Heart left ventricle (tissue), 16 donors: ENCODE data around the gene ATP8A1. TPM values are rescaled to one million over a fixed set of nuclear protein-coding genes. Genes with fewer than 3 reads are reported as not detected.

Source experiments
- ATAC-seq, 4 donors: fragments of 200-7000 bp; cut with Tn5 transposase; one replicate each; pipeline ENCODE4 v1.9.1; 2020 to 2022; ENCODE audit warnings: moderate library complexity in 4 of 4, mild to moderate bottlenecking in 3 of 4, moderate number of reproducible peaks in 1 of 4
- DNase-seq, 5 donors: peaks; one replicate each; pipeline ENCODE4 v3.0.0-alpha.2; 2020
- H3K27ac ChIP-seq, 12 donors: fragments of 200-600 bp; sonication (generic) in 4 of 12; one replicate each; pipeline versions ENCODE4 v1.5.0 to v1.8.0; 2016 to 2022; ENCODE audit warnings: mild to moderate bottlenecking in 2 of 12
- H3K27me3 ChIP-seq, 9 donors: fragments of 200-600 bp; sonication (generic) in 2 of 9; one replicate each; pipeline versions ENCODE4 v1.5.1 to v1.8.0; 2016 to 2022; ENCODE audit warnings: mild to moderate bottlenecking in 3 of 9
- H3K36me3 ChIP-seq, 9 donors: fragments of 200-600 bp; sonication (generic) in 2 of 9; one replicate each; pipeline versions ENCODE4 v1.5.0 to v1.8.0; 2018 to 2022; ENCODE audit warnings: mild to moderate bottlenecking in 2 of 9
- H3K4me1 ChIP-seq, 12 donors: fragments of 200-600 bp; sonication (generic) in 4 of 12; one replicate each; pipeline versions ENCODE4 v1.5.0 to v1.8.0; 2016 to 2022; ENCODE audit warnings: mild to moderate bottlenecking in 3 of 12
- H3K4me3 ChIP-seq, 12 donors: fragments of 200-600 bp; sonication (generic) in 4 of 12; one replicate each; pipeline versions ENCODE4 v1.5.0 to v1.8.0; 2017 to 2022; ENCODE audit warnings: mild to moderate bottlenecking in 9 of 12, moderate library complexity in 4 of 12
- H3K9me3 ChIP-seq, 12 donors: fragments of 200-600 bp; sonication (generic) in 4 of 12; one replicate each; pipeline versions ENCODE4 v1.5.0 to v1.8.0; 2016 to 2022; ENCODE audit warnings: mild to moderate bottlenecking in 1 of 12
- POLR2A ChIP-seq, 2 donors: fragments of 450-650 bp; IDR thresholded peaks; one replicate each; pipeline ENCODE4 v1.6.1; 2017; ENCODE audit warnings: antibody characterized with exemption in 2 of 2, mild to moderate bottlenecking in 2 of 2, moderate library complexity in 2 of 2
- WGBS, 4 donors: extraction: QIAGEN DNeasy Blood & Tissue Kit in 2 of 4; methylation state at CpG; one replicate each; pipeline versions ENCODE4 v1.1.5 to v1.1.7; 2013 to 2018; 5-methylcytosine and 5-hydroxymethylcytosine counted together
- intact Hi-C, 10 donors: fragments of 100-400 bp; cut with DNase I; formaldehyde crosslinking; loops; one replicate each; pipeline versions ENCODE4 v1.11.1 to v1.14.2; 2022
- polyA plus RNA-seq, 2 donors: library from polyadenylated mRNA; stranded (reverse); fragments of 200-250 nt; gene quantifications; one replicate each; pipeline ENCODE4 v1.2.3, GENCODE V29; 2013
- total RNA-seq, 9 donors: library from RNA; depleted of rRNA in 2 of 9; stranded (reverse); fragments of >200 nt in 2 of 9; fragmentation: NEBNext Ultra II Directional in 3 of 9; extraction: Animal tissue kit (Norgen Biotek cat#: 25700) in 3 of 9; gene quantifications; one replicate each; pipeline versions ENCODE4 v1.1.0 to v1.2.4, GENCODE V29; 2016 to 2023
- TF ChIP-seq, protein P1 (sequence below), 12 donors: fragments of 200-600 bp; sonication (generic) in 4 of 12; IDR thresholded peaks; one replicate each; pipeline versions ENCODE4 v1.5.0 to v1.8.0; 2018 to 2022; ENCODE audit warnings: antibody characterized with exemption in 12 of 12, mild to moderate bottlenecking in 5 of 12
- donor health status: ischemic (EF 13 %, LVEDD 7.1; RV severe dilation, severe dysfunction).
- donor health status: healthy with polysubstance abuse.
- donor health status: DM: no; HTN: yes; CAD: no.
- donor health status: DM: no; HTN: no; CAD: no.
- donor health status: ischemic (EF 25% LVEDD 6.9; RV normal size, moderate dysfunction).
- donor health status: ischemic (EF 25% LVEDD 5.7; RV mildly dilated, moderate dysfunction).
- donor health status: healthy.
- donor health status: DM: yes; HTN: yes; CAD: no.
- donor health status: ischemic (EF 35%, LVEDD 5.7; RV mildly dilated, moderate dysfunction).
- donor health status: nonischemic (EF 11% LVEDD 7.7; RV severe dilation, severe dysfunction).
- donor health status: DM: yes; HTN: yes; CAD: no.
- donor health status: PGD.
- donor health status: ischemic (EF 29% LVEDD 5.4; RV normal size, mild dysfunction).
- donor health status: nonischemic (EF 23%, LVEDD 6.1; RV moderate dilation, normal function).

The ATP8A1 gene
- total and polyA plus RNA-seq, 11 donors = 4.6 to 29.7 (median 16.2) TPM

DNA sequence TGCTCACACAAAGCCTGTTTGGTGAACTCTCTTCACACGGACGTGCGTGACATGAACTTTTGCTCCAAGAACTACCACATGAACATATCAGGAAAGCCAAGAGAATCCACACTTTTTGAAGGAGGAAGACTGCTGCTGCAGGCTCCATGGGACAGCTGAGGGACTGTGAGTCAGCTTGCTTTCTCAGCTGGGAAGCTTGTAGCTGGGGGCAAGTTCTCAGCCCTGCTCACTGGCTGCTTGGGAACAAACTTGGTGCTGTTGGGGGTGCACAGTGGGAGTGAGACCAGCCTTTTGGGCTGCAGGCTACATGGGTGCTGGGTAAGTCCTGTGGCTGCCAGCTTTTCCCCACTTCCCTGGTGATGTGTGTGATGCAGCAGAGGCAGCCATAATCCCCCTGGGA lies 123.9 kb downstream of the ATP8A1 start:
- TF ChIP-seq, protein P1, sequence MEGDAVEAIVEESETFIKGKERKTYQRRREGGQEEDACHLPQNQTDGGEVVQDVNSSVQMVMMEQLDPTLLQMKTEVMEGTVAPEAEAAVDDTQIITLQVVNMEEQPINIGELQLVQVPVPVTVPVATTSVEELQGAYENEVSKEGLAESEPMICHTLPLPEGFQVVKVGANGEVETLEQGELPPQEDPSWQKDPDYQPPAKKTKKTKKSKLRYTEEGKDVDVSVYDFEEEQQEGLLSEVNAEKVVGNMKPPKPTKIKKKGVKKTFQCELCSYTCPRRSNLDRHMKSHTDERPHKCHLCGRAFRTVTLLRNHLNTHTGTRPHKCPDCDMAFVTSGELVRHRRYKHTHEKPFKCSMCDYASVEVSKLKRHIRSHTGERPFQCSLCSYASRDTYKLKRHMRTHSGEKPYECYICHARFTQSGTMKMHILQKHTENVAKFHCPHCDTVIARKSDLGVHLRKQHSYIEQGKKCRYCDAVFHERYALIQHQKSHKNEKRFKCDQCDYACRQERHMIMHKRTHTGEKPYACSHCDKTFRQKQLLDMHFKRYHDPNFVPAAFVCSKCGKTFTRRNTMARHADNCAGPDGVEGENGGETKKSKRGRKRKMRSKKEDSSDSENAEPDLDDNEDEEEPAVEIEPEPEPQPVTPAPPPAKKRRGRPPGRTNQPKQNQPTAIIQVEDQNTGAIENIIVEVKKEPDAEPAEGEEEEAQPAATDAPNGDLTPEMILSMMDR (IDR thresholded peaks at IDR 0.05) = no peak
- TF ChIP-seq POLR2A (IDR thresholded peaks at IDR 0.05) = no peak
- no peak for DNase-seq
- no peaks in the 10 kb centered on the region for H3K27me3 ChIP-seq
- no peaks in the 10 kb centered on the region for H3K4me1 ChIP-seq
- 91 to 100% (median 94%) methylated on average over 3 of the region's 3 CpGs for WGBS, 4 donors
- ATAC-seq = no peak
- no peak overlapping the region for H3K4me3 ChIP-seq
- H3K27ac ChIP-seq = no peak overlapping the region
- H3K9me3 ChIP-seq = no peaks in the 10 kb centered on the region
- intact Hi-C loops = no loop called here
- H3K36me3 ChIP-seq = peaks cover 0 to 17% (median 5%) of the 10 kb centered on the region in 9 donors

DNA sequence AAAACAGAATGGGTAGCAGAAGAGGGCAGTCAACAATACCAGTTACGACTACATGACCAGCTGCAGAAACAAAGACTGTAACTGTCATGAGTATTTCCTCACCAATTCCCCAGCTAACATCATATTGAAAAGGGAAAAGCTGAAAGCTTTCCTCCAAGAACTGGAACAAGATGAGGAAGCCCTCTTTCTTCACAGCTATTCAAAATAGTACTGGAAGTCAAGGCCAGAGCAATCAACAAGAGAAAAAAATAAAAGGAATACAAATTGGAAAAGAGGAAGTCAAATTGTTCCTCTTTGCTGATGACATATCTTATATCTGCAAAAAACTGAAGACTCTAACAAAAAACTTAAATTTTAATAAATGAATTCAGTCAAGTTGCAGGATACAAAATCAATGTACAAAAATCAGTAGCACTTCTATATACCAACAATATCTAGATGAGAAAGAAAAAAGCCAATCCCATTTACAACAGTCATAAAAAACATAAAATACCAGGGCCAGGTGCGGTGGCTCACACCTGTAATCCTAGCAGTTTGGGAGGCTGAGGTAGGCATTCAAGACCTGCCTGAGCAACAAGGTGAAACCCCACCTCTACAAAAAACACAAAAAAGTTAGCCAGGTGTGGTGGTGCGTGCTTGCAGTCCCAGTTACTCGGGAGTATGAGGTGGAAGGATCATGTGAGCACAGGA lies 125.4 kb downstream of the ATP8A1 start:
- Histone ChIP-seq H3K9me3 (no peaks in the 10 kb centered on the region), H3K27ac (no peak overlapping the region), H3K27me3 (no peaks in the 10 kb centered on the region), H3K4me1 (no peaks in the 10 kb centered on the region), H3K36me3 (peaks cover 0 to 17% (median 5%) of the 10 kb centered on the region in 9 donors), H3K4me3 (no peak overlapping the region)
- intact Hi-C loops = no loop called here
- WGBS, 4 donors = 86 to 95% (median 90%) methylated on average over 4 of the region's 4 CpGs
- DNase-seq (no peak), ATAC-seq (no peak)
- no peak for TF ChIP-seq POLR2A (IDR thresholded peaks at IDR 0.05)
- TF ChIP-seq, protein P1 (IDR thresholded peaks at IDR 0.05) = no peak

DNA sequence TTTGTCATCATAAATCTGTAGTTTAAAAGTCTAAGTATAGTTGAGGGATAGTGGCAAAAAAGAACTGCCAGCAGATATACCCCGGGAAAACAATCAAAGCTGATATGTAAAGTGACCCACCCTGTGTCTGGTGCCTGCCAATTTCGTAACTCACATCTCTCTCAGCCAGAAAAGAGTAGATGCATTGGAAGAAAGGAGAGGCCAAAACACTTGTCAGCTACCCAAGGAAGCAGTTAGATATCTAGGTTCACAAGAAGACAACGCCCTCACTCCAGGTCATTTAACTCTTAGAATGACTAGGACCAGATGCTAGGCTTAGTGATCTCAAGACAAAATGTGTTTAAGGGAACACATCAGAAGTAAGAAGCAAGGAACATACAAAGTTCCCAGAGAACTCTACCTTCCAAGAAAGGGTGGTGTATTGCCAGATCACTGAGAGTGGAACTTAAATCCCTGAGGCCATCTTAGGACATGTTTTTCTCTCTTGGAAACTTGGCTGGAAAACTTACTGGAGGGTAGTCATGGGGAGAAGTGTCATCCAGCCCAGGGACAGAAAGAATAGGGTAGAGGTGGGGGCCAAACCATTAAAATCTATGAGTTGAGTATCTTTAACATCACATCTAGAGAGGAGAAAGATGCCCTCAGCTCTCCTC lies 133.7 kb downstream of the ATP8A1 start:
- no peak overlapping the region for H3K4me3 ChIP-seq
- H3K36me3 ChIP-seq = peaks cover 0 to 38% (median 17%) of the 10 kb centered on the region in 9 donors
- DNase-seq (no peak), ATAC-seq (peak; percentile 18 to 72 (median 40))
- H3K27me3 ChIP-seq = no peaks in the 10 kb centered on the region
- peaks cover 0 to 13% (median 5%) of the 10 kb centered on the region in 12 donors for H3K4me1 ChIP-seq
- TF ChIP-seq POLR2A (IDR thresholded peaks at IDR 0.05) = no peak
- TF ChIP-seq, protein P1 (IDR thresholded peaks at IDR 0.05) = no peak
- H3K9me3 ChIP-seq = no peaks in the 10 kb centered on the region
- intact Hi-C loops = loop anchor here in 1 of 10 donors (5.0 kb wide), 1 partner anchor 151 kb away; no protein-coding TSS in a partner anchor
- WGBS, 4 donors = 30 to 42% (median 37%) methylated on average over 3 of the region's 3 CpGs
- H3K27ac ChIP-seq = no peak overlapping the region

DNA sequence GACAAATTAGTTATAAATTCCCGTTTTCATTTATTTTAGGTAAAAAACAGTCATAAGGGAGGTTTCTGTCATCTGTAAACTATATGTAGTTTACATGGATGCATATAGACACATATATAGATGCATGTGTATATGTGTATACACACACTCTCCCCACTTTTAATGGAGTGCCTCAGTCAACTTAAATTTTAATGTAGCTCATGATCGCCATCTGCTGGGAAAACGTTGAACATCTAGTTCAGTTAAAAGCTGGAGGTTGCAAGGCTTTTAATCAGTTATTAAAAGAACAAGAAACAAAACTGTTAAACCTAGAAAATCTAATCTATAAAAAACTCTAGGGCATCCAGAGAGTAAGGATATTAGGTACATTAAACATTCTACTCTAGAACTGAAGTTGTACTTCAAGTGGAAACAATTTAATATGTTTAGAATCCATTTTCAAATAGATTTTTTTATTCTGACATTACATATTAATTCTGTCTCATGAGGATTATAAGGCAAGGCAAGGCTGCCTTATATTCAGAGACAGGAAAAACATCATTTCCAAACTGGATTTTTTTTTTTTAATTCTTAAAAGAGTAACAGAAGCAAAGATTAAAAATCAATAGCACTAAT lies 137.0 kb downstream of the ATP8A1 start:
- Histone ChIP-seq H3K27ac (no peak overlapping the region), H3K36me3 (peaks cover 0 to 38% (median 17%) of the 10 kb centered on the region in 9 donors), H3K27me3 (no peaks in the 10 kb centered on the region), H3K9me3 (no peaks in the 10 kb centered on the region), H3K4me3 (no peak overlapping the region), H3K4me1 (peaks cover 0 to 23% (median 7%) of the 10 kb centered on the region in 12 donors)
- DNase-seq = peak in 1 of 5 donors; percentile 23
- ATAC-seq = peak in 3 of 4 donors; percentile 33 to 62 (median 59)
- TF ChIP-seq, protein P1 (IDR thresholded peaks at IDR 0.05) = peak; percentile 57 to 79 (median 69)
- no peak for TF ChIP-seq POLR2A (IDR thresholded peaks at IDR 0.05)
- 16 to 21% (median 18%) methylated on average over 3 of the region's 3 CpGs for WGBS, 4 donors
- intact Hi-C loops = loop anchor here (1.0 to 5.0 kb wide), 8 partner anchors 147 to 239 kb away; no protein-coding TSS in a partner anchor
